Measurements from ENCODE around the gene RMRP.

- TF ChIP-seq CTCF (conservative IDR thresholded peaks at IDR 0.05; ENCODE audit: low read length) (no peak), EZH2phosphoT487 (IDR thresholded peaks at IDR 0.05; ENCODE audit: borderline replicate concordance, low read depth, low read length) (no peak)
Measured at GRCh38 chr9:35653611-35654010, 4.2 kb downstream of the RMRP start.
